GM18867 (cell line): ENCODE measurements around the gene LTB.

Source experiments
- ATAC-seq: cut with Tn5 transposase; IDR thresholded peaks from one replicate; pipeline ENCODE4 v1.9.1; 2021; ENCODE audit warnings: mild to moderate bottlenecking, moderate library complexity; ENCODE audit not compliant: unreplicated experiment

LTB gene

GRCh38 chr6:31531771-31532643, 50.2 kb downstream of the LTB start:
- ATAC-seq = no peak

GRCh38 chr6:31531162-31531561, 51.1 kb downstream of the LTB start:
- ATAC-seq = no peak

GRCh38 chr6:31530659-31531058, 51.6 kb downstream of the LTB start:
- no peak for ATAC-seq
